Vagina (tissue), 2 donors: ENCODE measurements around the gene PRSS22. TPM values are rescaled to one million over a fixed set of nuclear protein-coding genes. Genes with fewer than 3 reads are reported as not detected.

ENCODE experiments used
- DNase-seq, 2 donors: peaks; one replicate each; pipeline ENCODE4 v3.0.0-alpha.2; 2017; ENCODE audit errors: extremely low spot score in 2 of 2
- H3K27ac ChIP-seq: fragments of 200-600 bp; sonication (generic); one replicate; pipeline ENCODE4 v1.5.1; 2019
- H3K27me3 ChIP-seq: fragments of 200-600 bp; sonication (generic); one replicate; pipeline ENCODE4 v1.5.1; 2019
- H3K36me3 ChIP-seq, 2 donors: fragments of 200-600 bp; sonication (generic); one replicate each; pipeline ENCODE4 v1.5.1; 2017 to 2019
- H3K4me1 ChIP-seq: fragments of 200-600 bp; sonication (generic); one replicate; pipeline ENCODE4 v1.5.1; 2019
- H3K4me3 ChIP-seq, 2 donors: fragments of 200-600 bp; sonication (generic); 1 replicate in 1 of 2; 2 replicates in 1 of 2; pipeline ENCODE4 v1.5.1; 2016 to 2019
- H3K9me3 ChIP-seq: fragments of 200-600 bp; sonication (generic); one replicate; pipeline ENCODE4 v1.5.1; 2019
- POLR2A ChIP-seq, 2 donors: fragments of 450-650 bp; IDR thresholded peaks; one replicate each; pipeline ENCODE4 v1.6.1; 2017; ENCODE audit warnings: antibody characterized with exemption in 2 of 2, mild to moderate bottlenecking in 2 of 2, moderate library complexity in 2 of 2
- POLR2AphosphoS5 ChIP-seq, 2 donors: sonication (generic); formaldehyde crosslinking; IDR thresholded peaks; one replicate each; pipeline ENCODE4 v1.9.0; 2017; ENCODE audit warnings: antibody characterized with exemption in 2 of 2, mild to moderate bottlenecking in 2 of 2, low read depth in 1 of 2; ENCODE audit not compliant: insufficient read depth in 1 of 2
- intact Hi-C: fragments of 100-400 bp; cut with DNase I; formaldehyde crosslinking; loops from one replicate; pipeline ENCODE4 v1.15.1; 2023
- total RNA-seq: library from RNA; depleted of rRNA; stranded (reverse); fragments of >200 nt; gene quantifications from one replicate; pipeline ENCODE4 v1.2.3, GENCODE V29; 2016
- TF ChIP-seq, protein P1 (sequence below), 3 experiments: fragments of 450-650 bp in 2 of 3; fragments of 200-600 bp in 1 of 3; sonication (generic) in 1 of 3; IDR thresholded peaks; one replicate each; pipeline ENCODE4 v1.5.1; 2017 to 2019; ENCODE audit warnings: antibody characterized with exemption in 3 of 3, mild to moderate bottlenecking in 2 of 3, moderate library complexity in 2 of 3

PRSS22 gene
- total RNA-seq, 1 donor from 2014 or later, result 38.8 TPM

DNA sequence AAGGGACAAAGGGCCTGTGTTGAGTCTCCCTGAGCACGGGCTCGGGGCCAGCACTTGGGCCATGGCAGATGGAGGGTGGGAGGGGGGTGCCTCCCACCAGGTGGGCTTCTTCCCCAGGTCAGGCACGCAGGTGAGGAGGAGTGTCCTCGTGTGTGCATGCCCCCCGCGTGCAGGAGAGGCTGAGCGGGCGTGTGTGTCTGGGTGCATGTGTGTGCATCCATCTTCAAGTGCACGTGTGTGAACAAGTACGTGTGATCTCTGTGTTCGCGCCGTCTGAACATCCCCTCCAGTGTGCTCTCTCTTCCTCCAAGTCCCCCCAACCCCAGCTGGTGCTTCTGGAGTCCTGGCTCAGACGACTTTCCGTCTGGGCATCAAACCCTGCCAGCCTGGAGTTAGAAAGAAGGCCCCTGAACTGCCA lies 30.6 kb downstream of the PRSS22 start:
- intact Hi-C loops, result no loop called here

DNA sequence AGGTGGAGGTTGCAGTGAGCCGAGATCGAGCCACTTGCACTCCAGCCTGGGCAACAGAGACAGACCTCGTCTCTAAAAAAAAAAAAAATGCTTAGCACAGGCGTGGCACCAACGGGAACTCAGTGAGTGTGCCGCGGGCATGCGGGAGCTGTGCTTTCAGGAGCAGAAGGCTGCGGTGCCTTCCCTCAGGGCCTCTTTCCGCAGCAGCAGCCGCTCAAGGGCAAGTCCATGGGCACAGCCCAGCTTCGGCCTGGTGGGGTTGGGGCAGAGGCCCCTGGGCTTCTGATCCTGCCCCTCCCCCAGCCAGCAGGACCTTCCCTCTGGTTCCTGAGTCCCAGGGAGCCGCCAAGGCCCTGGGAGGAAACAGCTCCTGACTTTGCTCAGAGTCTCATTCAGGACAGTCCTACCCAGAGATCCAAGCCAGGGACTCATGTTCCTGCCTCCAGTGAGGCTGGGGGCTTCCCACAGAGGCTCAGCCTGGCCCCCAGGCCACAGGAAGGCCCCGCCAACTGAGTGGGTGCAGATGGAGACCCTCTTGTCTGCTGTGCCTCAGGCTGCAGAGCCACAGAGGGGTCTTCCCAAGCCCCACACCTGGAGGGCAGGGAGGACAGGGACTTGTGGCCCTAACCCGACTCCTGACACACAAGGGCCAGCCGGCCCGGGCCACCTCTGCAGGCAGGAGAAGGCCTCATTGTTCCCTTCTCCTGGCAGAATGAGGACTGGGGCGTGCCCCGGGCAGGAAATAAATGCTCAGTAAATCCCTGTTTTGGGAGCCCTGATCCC lies 31.2 kb downstream of the PRSS22 start:
- no peaks in the 10 kb centered on the region for H3K9me3 ChIP-seq
- peaks cover 12% of the 10 kb centered on the region for H3K4me1 ChIP-seq
- no peak overlapping the region for H3K4me3 ChIP-seq
- no peak overlapping the region for H3K27ac ChIP-seq
- no peaks in the 10 kb centered on the region for H3K27me3 ChIP-seq
- no peak for DNase-seq
- TF ChIP-seq POLR2AphosphoS5 (IDR thresholded peaks at IDR 0.05; ENCODE audit: insufficient read depth in 1 of 2, low read depth in 1 of 2) (no peak), POLR2A (IDR thresholded peaks at IDR 0.05) (no peak)
- TF ChIP-seq, protein P1, sequence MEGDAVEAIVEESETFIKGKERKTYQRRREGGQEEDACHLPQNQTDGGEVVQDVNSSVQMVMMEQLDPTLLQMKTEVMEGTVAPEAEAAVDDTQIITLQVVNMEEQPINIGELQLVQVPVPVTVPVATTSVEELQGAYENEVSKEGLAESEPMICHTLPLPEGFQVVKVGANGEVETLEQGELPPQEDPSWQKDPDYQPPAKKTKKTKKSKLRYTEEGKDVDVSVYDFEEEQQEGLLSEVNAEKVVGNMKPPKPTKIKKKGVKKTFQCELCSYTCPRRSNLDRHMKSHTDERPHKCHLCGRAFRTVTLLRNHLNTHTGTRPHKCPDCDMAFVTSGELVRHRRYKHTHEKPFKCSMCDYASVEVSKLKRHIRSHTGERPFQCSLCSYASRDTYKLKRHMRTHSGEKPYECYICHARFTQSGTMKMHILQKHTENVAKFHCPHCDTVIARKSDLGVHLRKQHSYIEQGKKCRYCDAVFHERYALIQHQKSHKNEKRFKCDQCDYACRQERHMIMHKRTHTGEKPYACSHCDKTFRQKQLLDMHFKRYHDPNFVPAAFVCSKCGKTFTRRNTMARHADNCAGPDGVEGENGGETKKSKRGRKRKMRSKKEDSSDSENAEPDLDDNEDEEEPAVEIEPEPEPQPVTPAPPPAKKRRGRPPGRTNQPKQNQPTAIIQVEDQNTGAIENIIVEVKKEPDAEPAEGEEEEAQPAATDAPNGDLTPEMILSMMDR (IDR thresholded peaks at IDR 0.05), result no peak
- H3K36me3 ChIP-seq, result no peaks in the 10 kb centered on the region
- intact Hi-C loops, result no loop called here

More for the DNA sequence above, 30.6 kb downstream of the PRSS22 start:
- H3K27ac ChIP-seq, result no peak overlapping the region
- no peaks in the 10 kb centered on the region for H3K9me3 ChIP-seq
- no peak overlapping the region for H3K4me3 ChIP-seq
- no peaks in the 10 kb centered on the region for H3K27me3 ChIP-seq
- DNase-seq, result no peak
- no peaks in the 10 kb centered on the region for H3K36me3 ChIP-seq
- peaks cover 12% of the 10 kb centered on the region for H3K4me1 ChIP-seq
- TF ChIP-seq POLR2A (IDR thresholded peaks at IDR 0.05), result no peak
- TF ChIP-seq POLR2AphosphoS5 (IDR thresholded peaks at IDR 0.05; ENCODE audit: insufficient read depth in 1 of 2, low read depth in 1 of 2), result no peak
- TF ChIP-seq, protein P1 (IDR thresholded peaks at IDR 0.05), result no peak

DNA sequence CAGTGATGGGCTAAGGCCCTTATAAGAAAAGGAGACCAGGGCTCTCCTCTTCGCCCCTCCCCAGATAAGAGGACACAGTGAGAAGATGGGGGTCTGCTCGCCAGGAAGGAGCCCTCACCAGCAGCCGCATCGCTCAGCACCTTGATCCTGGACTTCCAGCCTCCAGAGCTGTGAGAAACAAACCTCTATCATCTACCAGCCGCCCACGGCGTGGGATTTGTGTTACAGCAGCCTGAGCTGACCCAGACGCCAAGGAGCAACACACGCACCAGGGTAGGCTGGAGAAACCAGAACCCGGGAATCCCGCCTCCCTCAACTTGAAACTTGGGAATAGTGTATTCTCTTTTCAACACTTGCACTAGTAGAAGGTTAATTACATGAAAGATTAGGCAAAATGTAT lies 32.1 kb downstream of the PRSS22 start:
- H3K27ac ChIP-seq, result no peak overlapping the region
- H3K4me1 ChIP-seq, result peaks cover 12% of the 10 kb centered on the region
- H3K27me3 ChIP-seq, result no peaks in the 10 kb centered on the region
- H3K4me3 ChIP-seq, result no peak overlapping the region
- H3K9me3 ChIP-seq, result no peaks in the 10 kb centered on the region
- no peak for TF ChIP-seq POLR2A (IDR thresholded peaks at IDR 0.05)
- TF ChIP-seq, protein P1 (IDR thresholded peaks at IDR 0.05), result no peak
- no peak for TF ChIP-seq POLR2AphosphoS5 (IDR thresholded peaks at IDR 0.05; ENCODE audit: insufficient read depth in 1 of 2, low read depth in 1 of 2)
- no peak for DNase-seq
- intact Hi-C loops, result no loop called here
- no peaks in the 10 kb centered on the region for H3K36me3 ChIP-seq

- DNase-seq, result no peak
- no peaks in the 10 kb centered on the region for H3K27me3 ChIP-seq
- intact Hi-C loops, result no loop called here
Measured at GRCh38 chr16:2825049-2825742, 32.8 kb downstream of the PRSS22 start.

More at GRCh38 chr16:2825049-2825742, 32.8 kb downstream of the PRSS22 start:
- Histone ChIP-seq H3K36me3 (no peaks in the 10 kb centered on the region), H3K9me3 (no peaks in the 10 kb centered on the region), H3K27ac (no peak overlapping the region), H3K4me1 (peaks cover 10% of the 10 kb centered on the region), H3K4me3 (no peak overlapping the region)
- TF ChIP-seq POLR2A (IDR thresholded peaks at IDR 0.05), result no peak
- TF ChIP-seq, protein P1 (IDR thresholded peaks at IDR 0.05), result no peak
- no peak for TF ChIP-seq POLR2AphosphoS5 (IDR thresholded peaks at IDR 0.05; ENCODE audit: insufficient read depth in 1 of 2, low read depth in 1 of 2)
